ENCODE measurements around the gene LARGE1.

GRCh38 chr22:33666961-33667619 lies 253.2 kb downstream of the LARGE1 start:
- TF ChIP-seq POLR2AphosphoS5 (IDR thresholded peaks at IDR 0.05; ENCODE audit: low read depth, low read length) = no peak
- no peak for TF ChIP-seq POLR2A (IDR thresholded peaks at IDR 0.05; ENCODE audit: low read depth, low read length)
- no peak for TF ChIP-seq TAF1 (IDR thresholded peaks at IDR 0.05; ENCODE audit: low read depth, low read length)
- no peak for TF ChIP-seq PAX5 (IDR thresholded peaks at IDR 0.05; ENCODE audit: insufficient read depth, low read length, severe bottlenecking)
